ENCODE results near the gene LRRFIP1. TPM values are rescaled to one million over a fixed set of nuclear protein-coding genes. Genes with fewer than 3 reads are reported as not detected.
A peak's percentile ranks its signal among the peaks of the same experiment; 100 is the strongest.

Gene LRRFIP1
- total RNA-seq, 1 experiment from 2014 or later: 57.7 TPM

- DNase-seq (ENCODE audit: low read depth): peak; percentile 93
These were observed 10.4 kb upstream of the LRRFIP1 start for GRCh38 chr2:237616734-237617586.

GRCh38 chr2:237617587-237617982, 9.8 kb upstream of the LRRFIP1 start:
- no peak for DNase-seq (ENCODE audit: low read depth)

GRCh38 chr2:237618449-237618848, 8.9 kb upstream of the LRRFIP1 start:
- peak; percentile 66 for DNase-seq (ENCODE audit: low read depth)

GRCh38 chr2:237623428-237624403, 3.7 kb upstream of the LRRFIP1 start:
- no peak for DNase-seq (ENCODE audit: low read depth)

- no peak for DNase-seq (ENCODE audit: low read depth)
These were observed 2.8 kb upstream of the LRRFIP1 start for GRCh38 chr2:237624565-237624964.

GRCh38 chr2:237625216-237625705, 2.1 kb upstream of the LRRFIP1 start:
- DNase-seq (ENCODE audit: low read depth): no peak

- no peak for DNase-seq (ENCODE audit: low read depth)
These were observed 1.6 kb upstream of the LRRFIP1 start for GRCh38 chr2:237625777-237626176.

GRCh38 chr2:237626813-237627440, 460 bp upstream of the LRRFIP1 start:
- DNase-seq (ENCODE audit: low read depth): no peak

GRCh38 chr2:237628247-237629187, 1.1 kb downstream of the LRRFIP1 start:
- DNase-seq (ENCODE audit: low read depth): no peak

GRCh38 chr2:237629188-237629534, 1.8 kb downstream of the LRRFIP1 start:
- peak; percentile 30 for DNase-seq (ENCODE audit: low read depth)

GRCh38 chr2:237629739-237630138, 2.4 kb downstream of the LRRFIP1 start:
- DNase-seq (ENCODE audit: low read depth): peak; percentile 69

GRCh38 chr2:237630216-237631000, 3.0 kb downstream of the LRRFIP1 start:
- no peak for DNase-seq (ENCODE audit: low read depth)

GRCh38 chr2:237631007-237631785, 3.8 kb downstream of the LRRFIP1 start:
- no peak for DNase-seq (ENCODE audit: low read depth)

- no peak for DNase-seq (ENCODE audit: low read depth)
These were observed 4.6 kb downstream of the LRRFIP1 start for GRCh38 chr2:237631801-237632585.

- DNase-seq (ENCODE audit: low read depth): no peak
These were observed 5.7 kb downstream of the LRRFIP1 start for GRCh38 chr2:237633061-237633561.

GRCh38 chr2:237636578-237636977, 9.2 kb downstream of the LRRFIP1 start:
- DNase-seq (ENCODE audit: low read depth): no peak

GRCh38 chr2:237637429-237638135, 10.2 kb downstream of the LRRFIP1 start:
- no peak for DNase-seq (ENCODE audit: low read depth)

All from RPMI7951 (cell line).